Measurements from ENCODE around the gene GPR158. TPM values are rescaled to one million over a fixed set of nuclear protein-coding genes. Genes with fewer than 3 reads are reported as not detected.

Gene GPR158
- total RNA-seq, 1 experiment from 2014 or later, result 13.7 TPM

Other genes starting within 250 kb of the GPR158 start
- not detected in 2 replicates for gene PRTFDC1, start 222.4 kb upstream of the GPR158 start, total RNA-seq (2014; rRNA removed; shearing (Covaris generic))
- 0.10 and 0.24 TPM in 2 replicates for gene ENKUR, start 158.8 kb upstream of the GPR158 start, total RNA-seq (2014; rRNA removed; shearing (Covaris generic))
- gene THNSL1, start 158.4 kb upstream of the GPR158 start, total RNA-seq (2014; rRNA removed; shearing (Covaris generic)), result 4.5 and 4.8 TPM in 2 replicates

Data from RPMI7951 (cell line).